Hippocampal formation (tissue), 2 donors: ENCODE data around the gene CCDC121.
A peak's percentile ranks its signal among the peaks of the same experiment; 100 is the strongest.
"Not testable (repeated sequence)": the region's sequence is repeated elsewhere in the genome, so short reads cannot be mapped to it uniquely, and the experiment has no call there.

Source experiments
- DNase-seq, 2 donors: peaks; one replicate each; lab custom pipeline; 2025; lab: John Stamatoyannopoulos, UW

CCDC121 gene

DNA sequence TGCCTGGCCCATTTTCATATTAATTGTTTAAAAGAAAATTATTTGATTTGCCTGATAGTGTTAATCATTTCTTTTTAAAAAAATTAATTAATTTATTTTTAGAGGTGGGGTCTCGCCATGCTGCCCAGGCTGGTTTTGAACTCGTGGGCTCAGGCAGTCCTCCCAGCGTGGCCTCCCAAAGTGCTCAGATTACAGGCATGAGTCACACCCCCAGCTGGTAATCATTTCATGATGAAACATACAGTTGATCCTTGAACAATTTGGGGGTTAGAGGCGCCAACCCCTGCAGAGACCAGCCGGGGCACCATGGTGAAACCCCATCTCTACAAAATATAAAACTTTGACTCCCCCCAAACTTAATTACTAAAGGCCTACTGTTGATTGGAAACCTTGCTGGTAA, 8.0 kb upstream of the CCDC121 start:
- DNase-seq: no peak

DNA sequence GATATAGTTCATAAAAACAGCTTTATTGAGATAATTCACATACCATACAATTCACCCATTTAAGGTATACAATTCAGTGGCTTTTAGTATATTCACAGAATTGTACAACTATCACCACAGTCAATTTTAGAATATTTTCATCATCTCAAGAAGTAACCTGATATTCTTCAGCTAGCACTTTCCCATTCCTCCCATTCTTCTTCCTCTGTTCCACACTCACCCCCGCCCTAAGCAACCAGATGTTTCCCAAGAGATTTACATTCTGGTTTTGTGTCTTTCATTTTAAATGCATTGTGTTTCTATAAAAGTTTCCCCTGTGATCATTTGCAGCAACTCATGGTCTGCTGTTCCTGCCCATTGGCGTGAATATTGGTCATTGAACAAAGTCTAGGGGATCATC, 5.5 kb upstream of the CCDC121 start:
- DNase-seq: no peak

DNA sequence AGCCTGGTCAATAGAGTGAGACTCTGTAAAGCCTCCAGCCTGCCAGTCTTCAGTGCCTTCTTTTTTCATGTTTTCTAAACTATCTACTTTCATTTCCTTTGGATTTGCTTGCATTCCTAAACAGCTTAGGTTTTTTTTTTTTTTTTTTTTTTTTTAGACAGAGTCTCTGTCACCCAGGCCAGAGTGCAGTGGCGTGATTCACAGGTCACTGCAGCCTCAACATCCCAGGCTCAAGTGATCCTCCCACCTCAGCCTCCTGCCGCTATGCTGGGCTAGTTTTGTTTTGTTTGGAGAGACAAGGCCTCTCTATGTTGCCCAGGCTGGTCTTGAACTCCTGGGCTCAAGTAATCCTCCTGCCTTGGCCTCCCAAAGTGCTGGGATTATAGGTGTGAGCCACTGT, 1.4 kb upstream of the CCDC121 start:
- not testable (repeated sequence) for DNase-seq

DNA sequence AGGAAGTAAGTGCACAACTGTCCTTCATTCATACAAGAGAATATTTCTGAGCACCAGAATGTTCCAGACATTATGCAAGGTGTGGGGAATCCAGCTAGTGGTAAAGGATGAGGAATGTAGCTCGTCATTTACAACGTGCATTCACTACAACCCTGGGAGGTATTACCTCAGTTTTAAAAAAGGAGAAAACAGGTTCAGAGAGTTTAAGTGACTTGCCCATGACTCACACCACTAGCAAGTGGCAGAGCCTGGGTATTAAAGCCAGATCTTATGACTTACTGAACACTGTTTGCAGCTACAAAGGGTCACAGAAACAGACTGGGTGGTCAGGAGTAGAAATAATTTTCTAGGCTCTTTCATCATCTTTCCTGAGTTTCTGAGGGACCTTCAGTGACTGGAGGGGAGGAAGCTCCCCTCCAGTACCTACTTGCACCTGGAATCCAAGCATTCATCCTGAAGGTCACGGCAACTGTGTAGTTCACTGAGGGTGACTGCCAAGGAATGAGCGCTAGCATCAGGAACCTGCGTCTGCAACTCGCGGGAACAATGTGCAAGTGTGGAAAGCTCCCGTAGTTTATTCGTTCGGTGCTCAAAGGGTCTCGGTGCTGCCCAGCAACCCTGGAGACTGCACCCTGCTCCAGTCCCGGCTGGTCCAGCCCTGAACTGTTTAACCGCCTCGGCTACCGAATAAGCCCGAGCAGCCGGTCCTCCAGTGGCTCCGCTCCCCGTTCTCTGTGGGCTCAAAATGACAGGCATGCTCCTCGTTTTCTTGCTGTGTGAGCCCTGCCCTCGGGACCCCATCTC, 647 bp downstream of the CCDC121 start:
- no peak for DNase-seq

DNA sequence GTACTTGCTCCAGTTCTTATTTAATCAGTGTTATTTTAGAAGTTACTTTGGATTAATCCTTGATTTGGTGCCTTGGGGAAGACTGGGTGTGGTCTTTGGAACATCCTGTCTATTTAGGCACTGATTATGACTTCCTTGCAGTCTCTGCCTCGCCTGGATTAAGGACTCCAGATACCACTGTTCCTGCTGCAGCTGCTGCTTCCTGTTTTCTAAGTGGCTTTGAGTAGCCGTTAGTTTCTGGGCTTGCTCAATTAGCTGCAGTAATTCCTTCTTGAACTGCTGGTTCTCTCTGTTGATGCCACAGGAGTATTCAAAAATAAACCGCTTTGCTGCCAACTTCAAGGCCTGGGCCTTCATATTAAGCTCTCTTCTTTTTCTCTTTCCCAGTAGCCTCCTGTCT, 1.9 kb downstream of the CCDC121 start:
- not testable (repeated sequence) for DNase-seq

DNA sequence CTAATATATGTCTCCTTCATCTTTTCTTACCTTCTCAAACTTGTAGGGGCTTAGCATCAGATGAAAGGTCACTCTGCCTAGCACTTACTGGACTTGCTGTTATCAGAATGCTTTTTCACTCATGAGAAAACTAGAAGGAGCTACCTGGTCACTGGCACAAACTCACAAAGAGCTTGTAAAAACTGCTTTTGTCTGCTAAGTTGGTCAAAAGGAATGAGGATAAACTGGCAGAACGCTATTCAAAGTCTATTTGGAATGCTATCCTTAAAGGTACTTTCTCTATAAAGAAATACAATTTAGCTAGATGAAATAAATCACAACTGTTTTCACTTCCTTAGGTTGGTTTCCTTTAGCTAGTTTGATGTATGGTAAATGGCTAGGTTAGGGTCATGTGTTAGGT, 2.5 kb downstream of the CCDC121 start:
- not testable (repeated sequence) for DNase-seq

DNA sequence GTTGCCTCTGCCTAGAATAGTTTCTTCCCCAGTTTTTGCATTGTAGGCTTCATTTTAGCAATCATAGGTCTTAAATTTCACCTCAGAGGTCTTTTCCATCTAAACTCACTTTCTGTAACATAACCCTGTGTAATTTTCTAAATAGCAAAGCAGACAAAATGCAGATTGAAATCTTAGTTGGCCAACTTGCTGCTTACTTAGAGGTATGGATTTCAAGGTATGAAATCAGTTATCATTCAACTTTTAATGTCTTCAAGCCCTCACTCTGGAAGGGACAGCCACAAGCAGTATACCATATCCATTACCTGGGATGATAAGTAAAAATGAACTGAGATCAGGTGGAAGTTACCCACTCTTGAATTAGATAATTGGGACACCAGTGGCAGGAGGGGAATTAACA, 3.9 kb downstream of the CCDC121 start:
- DNase-seq: no peak

DNA sequence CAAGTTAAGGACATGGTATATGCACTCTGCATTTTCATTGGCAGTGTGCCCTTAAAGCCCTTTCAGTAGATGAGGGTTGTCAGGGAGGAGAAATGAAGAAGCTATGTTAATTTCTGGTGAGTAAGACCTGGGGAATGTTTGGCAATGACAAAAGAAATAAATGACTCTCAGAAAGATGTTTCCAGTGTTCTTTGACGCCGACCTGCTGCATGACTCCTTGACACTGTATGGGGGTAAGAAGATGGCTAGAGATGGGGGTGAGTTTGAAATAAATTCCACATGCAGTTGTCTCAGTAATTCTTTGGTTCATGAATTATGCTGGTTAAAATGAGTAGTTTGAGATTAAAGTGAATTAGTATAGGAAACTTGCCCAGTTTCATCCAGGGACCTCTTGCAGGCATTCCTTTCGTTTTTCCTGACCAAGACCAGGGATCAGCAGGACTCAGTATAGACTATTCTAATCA, 5.9 kb downstream of the CCDC121 start:
- DNase-seq: no peak

DNA sequence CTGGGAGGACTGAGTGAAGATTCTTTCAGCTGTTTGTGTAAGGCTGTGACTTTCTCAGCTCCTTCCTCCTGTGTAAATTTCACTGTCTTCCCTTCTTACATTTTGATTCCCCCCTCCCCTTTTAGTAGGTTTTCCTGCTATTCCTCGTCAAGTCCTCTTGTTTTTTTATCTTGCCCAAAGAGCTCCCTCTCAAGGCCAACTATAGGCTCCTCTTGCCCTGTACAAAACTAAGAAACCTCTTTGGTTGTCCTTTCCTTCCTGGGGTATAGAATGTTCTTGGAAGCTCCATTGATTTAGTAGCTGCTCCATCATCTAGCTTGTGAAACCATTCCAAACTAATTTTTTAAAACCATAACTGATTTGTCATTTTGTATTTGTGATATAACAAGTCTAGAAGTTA, 7.3 kb downstream of the CCDC121 start:
- no peak for DNase-seq

DNA sequence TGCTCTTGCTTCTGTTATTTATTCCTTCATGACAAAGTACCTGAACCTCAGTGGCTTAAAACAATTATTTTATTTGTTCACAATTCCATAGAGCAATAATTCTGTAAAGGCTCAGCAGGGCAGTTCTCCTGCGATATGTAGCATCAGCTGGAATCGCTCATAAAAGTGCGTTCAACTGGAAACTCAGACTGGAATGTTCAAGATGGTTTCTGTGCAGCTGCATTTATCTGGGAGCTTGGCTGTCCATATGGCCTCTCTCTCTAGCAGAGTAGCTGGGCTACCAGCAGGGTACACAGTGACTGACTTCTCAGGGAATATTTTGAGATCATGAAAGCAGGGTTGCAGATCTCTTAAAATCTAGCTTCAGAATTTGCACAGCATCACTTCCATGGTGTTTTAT, 13.5 kb downstream of the CCDC121 start:
- no peak for DNase-seq

DNA sequence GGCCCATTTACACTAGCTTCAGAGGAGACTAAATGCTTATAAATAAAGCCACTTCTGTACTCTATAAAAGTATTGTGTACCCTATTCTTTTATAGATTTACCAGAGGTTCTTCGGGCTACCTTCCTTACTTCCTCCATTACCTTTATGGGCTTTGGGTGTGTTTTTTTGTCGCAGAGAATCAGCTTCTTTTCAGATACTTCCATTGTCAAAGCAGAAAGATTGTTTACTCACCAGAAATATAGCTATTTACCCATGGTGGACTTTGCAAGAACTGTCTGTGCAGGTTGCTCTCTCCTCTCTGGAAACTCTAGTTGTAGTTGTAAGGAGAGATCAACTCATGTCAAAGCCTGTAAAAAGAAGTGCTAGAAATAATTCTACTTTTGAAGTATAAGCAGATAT, 14.8 kb downstream of the CCDC121 start:
- no peak for DNase-seq

DNA sequence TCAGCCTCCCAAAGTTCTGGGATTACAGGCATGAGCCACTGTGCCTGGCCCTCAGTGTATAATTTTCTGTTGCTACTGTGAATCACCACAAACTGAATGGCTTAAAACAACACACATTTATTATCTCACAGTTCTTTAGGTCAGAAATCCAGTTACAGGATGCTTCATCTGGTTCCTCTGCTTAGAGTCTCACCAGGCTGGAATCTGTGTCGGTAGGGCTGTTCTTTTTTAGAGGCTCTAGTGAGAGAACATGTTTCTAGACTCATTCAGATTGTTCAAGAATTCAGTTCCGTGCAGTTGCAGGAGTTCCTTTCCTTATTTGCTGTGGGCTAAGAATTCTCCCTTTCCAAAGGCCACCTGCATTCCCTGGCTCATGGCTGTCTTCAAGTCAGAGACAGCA, 22.2 kb downstream of the CCDC121 start:
- no peak for DNase-seq

DNA sequence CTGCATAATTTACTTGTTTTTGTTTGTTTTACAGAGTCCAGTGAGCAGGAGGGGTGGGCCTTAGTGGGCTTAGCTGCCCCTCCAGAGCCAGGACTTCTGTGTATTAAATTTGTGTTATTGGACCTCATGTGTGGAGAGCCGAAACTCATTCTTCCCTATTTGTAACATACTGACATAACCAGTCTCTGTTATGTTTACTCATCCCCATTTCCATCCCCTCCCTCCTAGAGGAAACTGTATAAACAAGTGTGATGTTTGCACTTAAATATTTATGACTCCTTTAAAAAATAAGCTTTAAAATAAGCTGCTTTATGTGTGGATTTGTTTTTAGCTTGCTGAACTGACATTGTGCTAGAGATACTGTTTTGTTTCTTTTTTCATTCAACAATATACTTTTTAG, 32.2 kb downstream of the CCDC121 start:
- no peak for DNase-seq

DNA sequence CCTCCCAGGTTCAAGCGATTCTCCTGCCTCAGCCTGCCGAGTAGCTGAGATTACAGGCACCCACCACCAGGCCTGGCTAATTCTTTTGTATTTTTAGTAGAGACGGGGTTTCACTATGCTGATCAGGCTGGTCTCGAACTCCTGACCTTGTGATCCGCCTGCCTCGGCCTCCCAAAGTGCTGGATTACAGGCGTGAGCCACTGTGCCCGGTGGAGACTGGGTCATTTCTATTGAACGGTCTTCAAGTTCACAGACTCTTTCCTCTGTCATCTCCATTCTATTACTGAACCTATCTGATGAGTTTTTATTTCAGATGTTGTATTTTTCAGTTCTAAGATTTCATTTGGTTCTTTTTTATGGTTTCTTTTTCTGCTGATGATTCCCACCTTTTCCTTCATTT, 33.4 kb downstream of the CCDC121 start:
- not testable (repeated sequence) for DNase-seq

DNA sequence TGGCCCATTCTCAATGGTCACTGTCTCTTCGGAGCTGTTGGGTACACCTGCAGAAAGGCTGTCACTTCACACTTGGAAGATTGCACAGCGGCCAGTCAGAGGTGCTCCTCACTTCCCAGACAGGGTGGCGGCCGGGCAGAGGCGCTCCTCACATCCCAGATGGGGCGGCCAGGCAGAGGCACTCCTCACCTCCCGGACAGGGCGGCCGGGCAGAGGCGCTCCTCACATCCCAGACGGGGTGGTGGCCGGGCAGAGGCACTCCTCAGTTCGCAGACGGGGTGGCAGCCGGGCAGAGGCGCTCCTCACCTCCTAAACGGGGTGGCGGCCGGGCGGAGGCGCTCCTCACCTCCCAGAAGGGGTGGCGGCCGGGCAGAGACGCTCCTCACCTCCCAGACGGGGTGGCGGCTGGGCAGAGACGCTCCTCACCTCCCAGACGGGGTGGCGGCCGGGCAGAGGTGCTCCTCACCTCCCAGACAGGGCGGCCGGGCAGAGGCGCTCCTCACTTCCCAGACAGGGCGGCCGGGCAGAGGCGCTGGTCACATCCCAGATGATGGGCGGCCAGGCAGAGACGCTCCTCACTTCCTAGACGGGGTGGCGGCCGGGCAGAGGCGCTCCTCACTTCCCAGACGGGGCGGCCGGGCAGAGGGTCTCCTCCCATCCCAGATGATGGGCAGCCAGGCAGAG, 34.6 kb downstream of the CCDC121 start:
- DNase-seq: not testable (repeated sequence)

DNA sequence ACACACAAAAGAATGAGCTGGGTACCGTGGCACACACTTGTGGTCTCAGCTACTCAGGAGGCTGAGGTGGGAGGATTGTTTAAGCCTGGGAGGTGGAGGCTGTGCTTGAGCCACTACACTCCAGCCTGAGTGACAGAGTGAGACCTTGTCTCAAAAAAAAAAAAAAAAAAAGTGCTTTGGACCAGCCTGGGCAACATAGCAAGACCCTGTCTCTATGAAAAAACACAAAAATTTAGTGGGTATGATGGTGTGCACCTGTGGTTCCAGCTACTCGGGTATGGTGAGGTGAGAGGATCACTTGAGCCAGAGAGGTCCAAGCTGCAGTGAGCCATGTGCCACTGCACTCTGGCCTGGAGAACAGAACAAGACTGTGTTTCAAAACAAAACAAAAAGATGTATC, 35.6 kb downstream of the CCDC121 start:
- DNase-seq: no peak

DNA sequence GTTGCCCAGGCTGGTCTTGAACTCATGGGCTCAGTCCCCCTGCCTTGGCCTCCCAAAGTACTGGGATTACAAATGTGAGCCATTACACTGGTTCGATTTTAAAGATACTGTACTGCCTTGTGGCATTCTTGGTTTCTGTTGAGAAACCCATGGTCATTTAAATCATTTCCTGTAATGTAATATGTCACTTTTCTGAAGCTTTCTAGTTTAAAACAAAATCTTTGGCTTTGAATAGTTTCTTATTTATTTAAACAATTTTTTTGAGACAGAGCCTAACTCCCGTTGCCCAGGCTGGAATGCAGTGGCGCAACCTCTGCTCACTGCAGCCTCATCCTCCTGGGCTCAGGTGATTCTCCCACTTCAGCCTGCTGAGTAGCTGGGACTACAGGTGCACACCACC, 37.1 kb downstream of the CCDC121 start:
- no peak for DNase-seq

DNA sequence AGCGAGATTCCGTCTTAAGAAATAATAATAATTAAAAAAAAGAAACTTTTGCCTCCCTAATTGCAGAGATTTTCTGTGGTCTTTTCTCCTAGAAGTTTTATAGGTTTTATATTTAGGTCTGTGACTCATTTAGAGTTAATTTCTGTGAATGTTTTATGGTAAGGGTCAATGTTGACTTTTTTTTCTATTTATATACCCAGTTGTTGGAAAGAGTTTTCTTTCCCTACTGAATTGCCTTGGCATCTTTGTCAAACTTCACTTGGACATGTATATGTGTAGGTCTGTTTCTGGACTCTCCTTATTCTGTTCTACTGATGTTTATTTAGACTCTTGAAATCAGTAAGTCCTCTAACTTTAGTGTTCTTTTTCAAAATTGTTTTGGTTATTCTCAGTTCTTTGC, 40.5 kb downstream of the CCDC121 start:
- no peak for DNase-seq

DNA sequence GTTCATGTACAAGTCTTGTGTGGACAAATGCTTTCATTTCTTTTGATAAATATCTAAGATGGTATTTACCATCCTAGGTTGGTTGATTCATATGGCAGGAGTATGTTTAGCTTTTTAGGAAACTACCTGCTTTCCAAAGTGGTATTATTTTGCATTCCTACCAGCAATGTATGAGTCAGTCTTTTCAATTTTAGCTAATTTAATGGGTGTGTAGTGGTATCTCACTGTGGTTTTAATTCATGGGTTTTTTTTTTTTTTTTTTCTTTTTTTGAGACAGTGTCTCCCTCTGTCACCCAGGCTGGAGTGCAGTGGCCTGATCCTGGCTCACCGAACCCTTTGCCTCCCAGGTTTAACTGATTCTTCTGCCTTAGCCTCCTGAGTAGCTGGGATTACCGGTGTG, 41.8 kb downstream of the CCDC121 start:
- no peak for DNase-seq

DNA sequence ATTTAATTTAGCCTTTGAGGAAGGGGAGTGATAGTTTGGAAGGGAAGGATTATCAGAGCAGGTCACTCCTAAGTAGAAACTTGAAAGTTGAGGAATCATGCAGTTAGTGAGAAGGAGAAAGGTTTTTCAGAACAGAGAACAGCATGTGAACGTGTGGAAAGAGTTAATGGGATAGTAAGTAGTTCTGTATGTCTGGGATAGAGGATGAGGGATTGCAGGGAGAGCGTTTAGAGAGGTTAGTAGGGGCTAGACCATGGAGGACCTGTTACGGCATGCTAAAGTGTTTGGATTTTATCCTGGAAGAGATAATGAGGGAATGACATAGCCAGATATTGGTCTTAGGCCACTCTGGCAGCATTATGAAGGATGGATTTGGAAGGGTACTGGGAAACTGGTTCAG, 44.2 kb downstream of the CCDC121 start:
- DNase-seq: no peak

DNA sequence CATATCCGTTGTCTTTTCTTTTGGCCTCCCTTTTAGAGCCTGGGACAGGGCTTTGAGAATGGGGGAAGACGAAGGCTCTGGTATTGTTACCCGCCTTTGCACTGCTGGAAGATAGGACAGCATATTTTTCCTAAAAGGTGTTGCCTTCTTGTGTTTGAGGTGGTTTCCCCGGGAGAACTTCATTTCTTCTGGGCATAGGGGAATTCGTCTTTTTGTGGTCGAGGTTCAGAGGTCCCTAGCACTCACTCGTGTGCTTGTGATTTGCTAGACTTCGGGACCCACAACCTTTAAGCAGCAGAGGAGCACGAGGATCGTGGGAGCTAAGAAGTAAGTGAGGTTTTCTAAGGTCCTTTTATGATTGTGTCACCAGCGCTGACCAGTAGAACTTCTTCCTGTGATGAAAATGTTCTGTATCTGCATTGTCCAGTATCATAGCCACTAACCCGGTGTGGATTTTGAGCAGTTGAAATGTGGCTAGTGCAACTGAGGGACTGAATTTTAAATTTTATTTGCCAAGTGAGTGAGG, 45.4 kb downstream of the CCDC121 start:
- DNase-seq: no peak

DNA sequence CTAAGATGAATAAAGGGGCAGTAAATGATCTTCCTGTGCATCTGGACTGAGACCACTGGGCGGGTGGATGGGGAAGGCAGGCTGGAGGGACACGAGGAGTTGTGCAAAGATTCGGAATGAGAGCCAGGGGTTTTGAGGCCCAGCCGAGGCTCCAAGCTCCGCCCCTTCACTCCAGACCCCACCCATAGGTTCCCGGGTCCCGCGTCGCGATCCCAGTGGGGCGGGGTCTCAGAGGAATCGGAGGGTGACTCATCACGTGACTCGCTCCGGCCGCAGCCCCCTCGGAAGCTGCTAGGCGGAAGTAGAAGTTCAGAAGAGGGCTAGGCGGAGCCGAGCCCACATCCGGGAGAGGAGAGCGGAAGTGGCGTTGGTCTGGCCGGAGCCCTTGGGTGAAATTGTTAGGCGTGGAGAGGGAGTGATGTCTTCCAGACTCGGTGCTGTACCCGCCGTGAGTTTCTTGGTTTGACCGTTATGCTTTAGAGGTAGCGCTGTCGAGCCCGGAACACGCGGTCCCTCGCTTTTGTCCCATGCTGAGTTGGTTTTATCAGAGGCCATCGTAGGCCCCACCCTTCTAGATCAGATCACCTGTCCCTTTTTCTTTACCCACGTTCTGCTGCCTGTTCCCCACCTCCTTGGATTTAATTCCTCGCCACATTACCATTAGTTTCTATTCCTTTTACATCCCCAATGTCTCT, 46.0 kb downstream of the CCDC121 start, which contains the start of gene ZNF512:
TSS of gene ZNF512 (plus strand) at position 348 of the 695 bp plus-strand sequence. CDS start at position 419, 71 bp downstream.
- DNase-seq: peak; percentile 78 to 79
